Esophagus (tissue), 2 donors: ENCODE data around the gene CYP4Z1. TPM values are rescaled to one million over a fixed set of nuclear protein-coding genes. Genes with fewer than 3 reads are reported as not detected.
"Not testable (repeated sequence)": the region's sequence is repeated elsewhere in the genome, so short reads cannot be mapped to it uniquely, and the experiment has no call there.

Experiments
- H3K27ac ChIP-seq, 2 donors: one replicate each; pipeline ENCODE4 v1.5.1; 2013; ENCODE audit warnings: low read depth in 2 of 2, mild to moderate bottlenecking in 2 of 2, inconsistent platforms in 1 of 2, low read length in 1 of 2, moderate library complexity in 1 of 2
- H3K27me3 ChIP-seq, 2 donors: one replicate each; pipeline ENCODE4 v1.6.1; 2013; ENCODE audit warnings: low read length in 2 of 2, control low read depth in 1 of 2, mild to moderate bottlenecking in 1 of 2; ENCODE audit not compliant: insufficient read depth in 2 of 2, control insufficient read depth in 1 of 2
- H3K36me3 ChIP-seq, 2 donors: one replicate each; pipeline ENCODE4 v1.6.1; 2013; ENCODE audit warnings: low read length in 1 of 2; ENCODE audit not compliant: control insufficient read depth in 2 of 2, insufficient read depth in 2 of 2
- H3K4me1 ChIP-seq, 2 donors: one replicate each; pipeline ENCODE4 v1.6.1; 2013; ENCODE audit warnings: low read length in 1 of 2; ENCODE audit not compliant: control insufficient read depth in 2 of 2, insufficient read depth in 2 of 2
- H3K4me3 ChIP-seq, 2 donors: one replicate each; pipeline ENCODE4 v1.5.1; 2013; ENCODE audit warnings: low read length in 2 of 2, mild to moderate bottlenecking in 2 of 2, low read depth in 1 of 2, moderate library complexity in 1 of 2
- H3K9me3 ChIP-seq, 2 donors: one replicate each; pipeline ENCODE4 v1.6.1; 2013; ENCODE audit warnings: mild to moderate bottlenecking in 2 of 2, low read depth in 1 of 2, low read length in 1 of 2, moderate library complexity in 1 of 2; ENCODE audit not compliant: control insufficient read depth in 2 of 2, insufficient read depth in 1 of 2
- WGBS, 2 donors: extraction: QIAGEN DNeasy Blood & Tissue Kit; methylation state at CpG; one replicate each; pipeline ENCODE4 v1.1.7; 2013; 5-methylcytosine and 5-hydroxymethylcytosine counted together
- polyA plus RNA-seq, 2 donors: library from polyadenylated mRNA; stranded (reverse); fragments of 200-250 nt; gene quantifications; one replicate each; pipeline ENCODE4 v1.2.3, GENCODE V29; 2013
- donor health status: healthy with polysubstance abuse.
- donor health status: Bipolar disorder and iron deficiency.

CYP4Z1 gene
- polyA plus RNA-seq, 2 donors, result 0.20 to 0.73 TPM

DNA sequence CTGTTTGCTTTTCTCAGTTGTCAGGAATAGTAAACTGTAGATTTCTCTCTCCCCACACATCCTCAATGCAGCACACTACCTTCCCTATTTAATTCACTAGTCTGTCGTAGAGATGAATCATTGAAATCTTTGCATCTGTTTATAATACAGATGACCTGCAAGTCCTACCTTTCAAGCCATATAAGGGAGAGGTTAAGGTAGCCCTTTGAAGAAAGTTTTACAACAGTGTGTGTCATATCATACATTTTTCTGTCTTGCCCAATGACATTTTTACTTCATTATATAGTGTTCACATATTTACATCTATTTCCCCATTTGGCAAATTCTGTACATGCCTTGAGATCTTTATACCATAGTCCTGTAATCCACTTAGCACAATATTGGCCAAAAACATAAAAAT, 79.5 kb downstream of the CYP4Z1 start:
- H3K36me3 ChIP-seq, H3K27ac ChIP-seq, H3K4me1 ChIP-seq, H3K27me3 ChIP-seq, H3K9me3 ChIP-seq, H3K4me3 ChIP-seq: not testable (repeated sequence)
- 41 to 55% methylated on average over 1 of the region's 1 CpG for WGBS, 2 donors

DNA sequence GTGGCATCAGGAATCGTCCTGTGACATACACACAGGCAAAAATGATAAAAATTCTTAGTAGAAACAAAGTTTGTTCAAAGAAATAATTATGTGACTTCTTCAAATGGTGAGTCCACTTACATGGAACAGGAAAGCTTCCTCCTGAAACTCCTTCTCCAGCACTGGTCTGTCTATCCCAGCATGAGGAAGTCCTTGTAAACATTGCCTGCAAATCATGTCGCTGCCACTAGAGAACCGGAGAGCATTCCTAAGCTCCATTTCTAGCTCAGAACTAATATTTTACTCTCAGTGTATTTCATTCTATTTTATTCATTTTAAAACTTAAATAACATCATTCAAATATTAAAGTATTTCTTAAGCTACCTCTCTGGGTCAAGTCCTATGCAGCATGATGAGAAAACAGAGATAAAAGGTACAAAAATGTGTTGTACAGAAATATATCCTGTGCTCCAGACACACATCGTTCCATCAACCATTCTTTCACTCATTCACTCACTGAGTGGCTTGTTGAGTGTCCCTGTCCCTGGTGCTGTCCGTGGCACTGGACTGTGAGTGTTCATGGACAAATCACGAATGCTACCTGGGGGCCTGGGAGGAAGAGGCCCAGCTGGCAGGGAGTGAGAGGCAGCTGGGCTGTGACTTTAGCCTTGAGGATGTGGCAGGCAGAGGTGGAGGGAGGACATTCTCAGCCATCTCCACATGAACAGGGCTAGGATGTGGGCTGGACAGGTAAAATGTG, 80.2 kb downstream of the CYP4Z1 start:
- no peaks in the 10 kb centered on the region for H3K27me3 ChIP-seq
- no peaks in the 10 kb centered on the region for H3K4me1 ChIP-seq
- H3K27ac ChIP-seq, result no peak overlapping the region
- no peaks in the 10 kb centered on the region for H3K9me3 ChIP-seq
- H3K36me3 ChIP-seq, result no peaks in the 10 kb centered on the region
- WGBS, 2 donors, result 58% methylated on average over 6 of the region's 6 CpGs
- no peak overlapping the region for H3K4me3 ChIP-seq

DNA sequence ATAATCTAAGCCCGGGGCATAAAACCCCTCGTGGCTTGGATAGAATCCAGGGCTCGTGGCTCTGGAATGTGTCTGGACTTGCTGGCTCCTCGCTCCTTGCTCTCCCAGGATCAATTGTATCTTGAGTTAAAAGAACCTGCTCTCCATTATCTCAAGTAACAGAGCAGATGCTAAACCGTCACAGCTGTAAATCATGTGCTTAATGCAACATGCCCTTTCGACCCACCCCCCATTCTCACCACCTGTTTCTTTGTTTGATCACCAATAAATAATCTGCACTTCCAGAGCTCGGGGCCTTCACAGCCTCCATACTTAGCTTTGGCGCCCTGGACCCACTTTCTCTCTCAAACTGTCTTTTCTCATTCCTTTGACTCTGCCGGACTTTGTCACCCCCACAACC, 82.1 kb downstream of the CYP4Z1 start:
- H3K4me1 ChIP-seq, H3K27ac ChIP-seq, H3K9me3 ChIP-seq, H3K36me3 ChIP-seq, H3K4me3 ChIP-seq, H3K27me3 ChIP-seq: not testable (repeated sequence)
- 39 to 42% methylated on average over 9 of the region's 9 CpGs for WGBS, 2 donors

DNA sequence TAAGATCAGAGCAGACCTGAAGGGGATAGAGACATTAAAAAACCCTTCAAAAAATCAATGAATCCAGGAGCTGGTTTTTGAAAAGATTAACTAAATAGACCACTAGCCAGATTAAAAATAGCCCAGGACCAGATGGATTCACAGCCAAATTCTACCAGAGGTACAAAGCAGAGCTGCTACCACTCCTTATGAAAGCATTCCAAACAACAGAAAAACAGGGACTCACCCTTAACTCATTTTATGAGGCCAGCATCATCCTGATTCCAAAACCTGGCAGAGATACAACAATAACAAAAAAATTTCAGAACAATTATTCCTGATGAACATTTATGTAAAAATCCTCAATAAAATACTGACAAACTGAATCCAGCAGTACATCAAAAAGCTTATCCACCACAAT, 89.4 kb downstream of the CYP4Z1 start:
- not testable (repeated sequence) for H3K4me3 ChIP-seq, H3K27ac ChIP-seq, H3K9me3 ChIP-seq, H3K4me1 ChIP-seq, H3K36me3 ChIP-seq, H3K27me3 ChIP-seq

DNA sequence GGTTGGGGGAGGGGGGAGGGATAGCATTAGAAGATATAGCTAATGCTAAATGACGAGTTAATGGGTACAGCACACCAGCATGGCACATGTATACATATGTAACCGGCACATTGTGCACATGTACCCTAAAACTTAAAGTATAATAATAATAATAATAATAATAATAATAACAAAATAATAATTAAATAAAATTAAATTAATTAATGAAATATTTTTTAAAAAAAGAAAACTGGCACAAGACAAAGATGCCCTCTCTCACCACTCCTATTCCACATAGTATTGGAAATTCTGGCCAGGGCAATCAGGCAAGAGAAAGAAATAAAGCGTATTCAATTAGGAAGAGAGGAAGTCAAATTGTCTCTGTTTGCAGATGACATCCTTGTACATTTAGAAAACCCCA, 90.9 kb downstream of the CYP4Z1 start:
- not testable (repeated sequence) for H3K27ac ChIP-seq, H3K27me3 ChIP-seq, H3K4me1 ChIP-seq, H3K36me3 ChIP-seq, H3K4me3 ChIP-seq, H3K9me3 ChIP-seq
- 83 to 92% methylated on average over 3 of the region's 3 CpGs for WGBS, 2 donors

DNA sequence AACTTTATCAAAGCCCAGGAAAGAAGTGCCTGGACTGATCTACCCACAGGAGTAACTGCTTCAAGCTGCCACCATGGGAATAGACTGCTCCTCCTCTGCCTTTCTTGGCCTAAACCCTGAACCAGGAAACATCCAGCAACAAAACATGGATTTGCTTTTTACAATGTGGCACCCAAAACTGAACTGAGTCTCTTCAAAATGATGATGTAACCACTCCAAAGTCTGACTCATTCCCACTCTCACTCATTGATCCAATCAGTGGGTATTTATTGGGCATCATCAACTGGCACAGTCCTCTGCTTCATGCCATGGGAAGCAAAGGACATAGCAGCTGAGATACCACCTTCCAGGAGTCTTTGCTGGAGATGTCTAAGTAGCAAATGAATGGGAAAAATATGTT, 93.7 kb downstream of the CYP4Z1 start:
- Histone ChIP-seq H3K36me3 (no peaks in the 10 kb centered on the region), H3K27me3 (no peaks in the 10 kb centered on the region), H3K4me3 (no peak overlapping the region), H3K27ac (no peak overlapping the region), H3K4me1 (no peaks in the 10 kb centered on the region), H3K9me3 (no peaks in the 10 kb centered on the region)

DNA sequence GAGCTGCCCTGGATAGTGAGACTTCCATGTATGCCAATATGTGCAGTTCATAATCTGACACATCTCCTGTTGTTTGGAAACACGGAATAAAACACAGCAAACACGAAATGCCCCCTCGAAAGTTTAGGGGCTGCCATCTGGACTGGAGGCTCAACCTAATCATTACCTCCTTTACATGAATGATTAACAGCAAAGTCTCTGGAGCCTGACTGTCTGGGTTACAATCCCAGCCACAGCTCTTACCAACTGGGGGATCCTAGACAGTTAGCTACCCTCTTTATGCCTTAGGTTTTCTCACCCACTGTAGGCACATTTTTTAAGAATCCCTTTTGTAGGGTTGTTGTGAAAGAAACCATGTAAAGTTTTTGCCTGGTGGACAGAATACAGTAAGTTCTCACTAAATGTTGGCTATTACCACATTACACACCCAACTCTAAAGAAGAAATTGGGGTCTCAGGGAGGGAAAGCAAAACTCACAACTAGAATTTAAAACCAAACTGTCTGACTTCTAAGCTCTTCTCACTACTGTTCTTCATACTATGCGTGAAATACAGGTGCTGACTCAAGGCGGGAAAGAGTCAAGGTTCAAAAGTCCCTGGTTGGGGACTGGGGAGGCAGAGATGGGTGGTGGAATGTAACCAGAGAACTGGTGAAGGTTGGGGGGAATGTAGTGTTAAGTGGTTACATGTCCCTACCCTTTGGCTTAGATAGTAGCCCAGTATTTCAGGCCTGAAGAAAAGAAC, 94.4 kb downstream of the CYP4Z1 start:
- WGBS, 2 donors, result 75 to 78% methylated on average over 5 of the region's 5 CpGs
- Histone ChIP-seq H3K4me1 (no peaks in the 10 kb centered on the region), H3K9me3 (no peaks in the 10 kb centered on the region), H3K27me3 (no peaks in the 10 kb centered on the region), H3K27ac (no peak overlapping the region), H3K36me3 (no peaks in the 10 kb centered on the region), H3K4me3 (no peak overlapping the region)

DNA sequence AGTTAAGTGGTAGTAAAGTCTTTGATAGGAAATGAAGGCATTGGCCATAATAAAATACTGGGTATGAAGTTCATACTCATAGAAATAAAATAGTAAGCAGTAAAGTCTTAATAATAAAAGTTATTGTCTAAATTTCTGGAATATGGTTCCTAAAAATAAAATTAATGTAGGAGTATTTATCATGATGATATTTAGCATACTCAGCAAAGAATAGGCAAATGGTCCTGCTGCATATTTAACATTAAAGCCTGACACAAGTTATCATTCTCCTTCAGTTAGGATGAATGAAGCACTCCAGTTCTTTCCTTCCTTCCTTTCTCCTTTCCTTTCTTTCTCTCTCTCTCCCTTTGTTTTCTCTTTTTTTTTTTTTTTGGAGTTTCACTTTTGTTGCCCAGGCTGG, 97.5 kb downstream of the CYP4Z1 start:
- no peaks in the 10 kb centered on the region for H3K9me3 ChIP-seq
- no peaks in the 10 kb centered on the region for H3K36me3 ChIP-seq
- H3K4me3 ChIP-seq, result no peak overlapping the region
- H3K27me3 ChIP-seq, result no peaks in the 10 kb centered on the region
- H3K4me1 ChIP-seq, result no peaks in the 10 kb centered on the region
- no peak overlapping the region for H3K27ac ChIP-seq
